K562 (cell line): ENCODE data around the gene MLLT11. TPM values are rescaled to one million over a fixed set of nuclear protein-coding genes. Genes with fewer than 3 reads are reported as not detected.

Experiments used
- ATAC-seq: fragments of 200-7000 bp; cut with Tn5 transposase; 3 replicates; pipeline ENCODE4 v1.9.1; 2020; ENCODE audit warnings: moderate library complexity
- BruUV-seq: library from RNA; stranded (reverse); fragments of 400-500 nt; replicated peaks from 2 replicates; lab custom pipeline; 2021; lab: Mats Ljungman, UMichigan
- CTCF ChIA-PET: fragments of 300-600 bp; formaldehyde crosslinking; extraction: SDS; loops from one replicate; lab custom pipeline; 2021; ENCODE audit warnings: low intra/inter-chr PET ratio; lab: Yijun Ruan, JAX
- POLR2A ChIA-PET: fragments of 300-600, 350-650 bp; sonication (Branson Sonifier 250); formaldehyde crosslinking; extraction: SDS; loops from one replicate; lab custom pipeline; 2021; ENCODE audit warnings: antibody characterized with exemption, inconsistent platforms; lab: Yijun Ruan, JAX
- DNase-seq, 4 experiments: peaks; one replicate each; pipeline versions ENCODE4 v3.0.0 to v3.0.0-alpha.2; 2011 to 2018; ENCODE audit warnings: low spot score in 3 of 4, mixed read lengths in 3 of 4; ENCODE audit errors: extremely low read depth in 1 of 4
- FAIRE-seq: peaks from 2 replicates; lab custom pipeline; 2011; peaks lifted over from hg19 to GRCh38; lab: Jason Lieb, UNC
- H2AFZ ChIP-seq: 2 replicates; pipeline ENCODE4 v1.6.0; 2011; ENCODE audit warnings: low read depth, low read length, control low read depth, inconsistent platforms
- H3K27ac ChIP-seq: fragments of 200-600 bp; 3 replicates; pipeline ENCODE4 v1.8.0; 2011; ENCODE audit warnings: low read depth, mild to moderate bottlenecking, control low read depth, inconsistent platforms, low read length, moderate library complexity, mixed read lengths; ENCODE audit errors: extremely low read depth
- H3K27me3 ChIP-seq, 2 experiments: fragments of 300-600 bp in 1 of 2; 2 replicates in 1 of 2; 3 replicates in 1 of 2; pipeline versions ENCODE4 v1.6.0 to v1.8.0; 2011; ENCODE audit warnings: inconsistent platforms in 2 of 2, low read length in 2 of 2, mild to moderate bottlenecking in 1 of 2, mixed read lengths in 1 of 2, moderate library complexity in 1 of 2; ENCODE audit not compliant: control insufficient read depth in 2 of 2, insufficient read depth in 2 of 2
- H3K36me3 ChIP-seq: fragments of 300-600 bp; 3 replicates; pipeline ENCODE4 v1.8.0; 2011; ENCODE audit warnings: mild to moderate bottlenecking, low read length, inconsistent platforms; ENCODE audit not compliant: control insufficient read depth, insufficient read depth
- H3K4me1 ChIP-seq, 2 experiments: fragments of 200-600 bp in 1 of 2; replicated peaks in 1 of 2; 2 replicates in 1 of 2; 3 replicates in 1 of 2; pipeline versions ENCODE4 v1.5.1 to v1.8.0; 2011; ENCODE audit warnings: inconsistent platforms in 2 of 2, low read length in 2 of 2, mild to moderate bottlenecking in 1 of 2, mixed read lengths in 1 of 2, moderate library complexity in 1 of 2; ENCODE audit not compliant: control insufficient read depth in 2 of 2, insufficient read depth in 2 of 2
- H3K4me2 ChIP-seq: 2 replicates; pipeline ENCODE4 v1.6.1; 2011; ENCODE audit warnings: low read length, control low read depth, inconsistent platforms, mixed read lengths; ENCODE audit not compliant: insufficient read depth
- H3K4me3 ChIP-seq: fragments of 200-600 bp; sonication (generic), shearing (Covaris generic); 2 replicates; pipeline ENCODE4 v1.5.1; 2016; ENCODE audit warnings: control low read depth, inconsistent platforms
- H3K79me2 ChIP-seq: fragments of 200-600 bp; 3 replicates; pipeline ENCODE4 v1.8.0; 2011; ENCODE audit warnings: low read length, inconsistent platforms; ENCODE audit not compliant: control insufficient read depth, insufficient read depth
- H3K9ac ChIP-seq, 2 experiments: 2 replicates each; pipeline versions ENCODE4 v1.6.0 to v1.6.1; 2011; ENCODE audit warnings: low read depth in 2 of 2, low read length in 2 of 2, control low read depth in 1 of 2, inconsistent platforms in 1 of 2, mild to moderate bottlenecking in 1 of 2, mixed read lengths in 1 of 2; ENCODE audit not compliant: insufficient read depth in 1 of 2
- H3K9me1 ChIP-seq: one replicate; pipeline ENCODE4 v1.6.0; 2011; ENCODE audit warnings: inconsistent platforms, mild to moderate bottlenecking, low read length, moderate library complexity; ENCODE audit not compliant: control insufficient read depth, insufficient read depth
- H3K9me3 ChIP-seq: replicated peaks from 2 replicates; pipeline ENCODE4 v1.5.1; 2011; ENCODE audit warnings: low read depth, low read length, inconsistent platforms; ENCODE audit not compliant: control insufficient read depth, insufficient read depth
- H4K20me1 ChIP-seq: replicated peaks from 2 replicates; pipeline ENCODE4 v1.6.1; 2011; ENCODE audit warnings: low read length, inconsistent platforms, mixed read lengths; ENCODE audit not compliant: control insufficient read depth, insufficient read depth
- FOSL1 ChIP-seq: fragments of 200-800 bp; sonication (Bioruptor generic); conservative IDR thresholded peaks from 2 replicates; pipeline ENCODE4 v1.6.1; 2016; ENCODE audit warnings: missing genetic modification characterization, missing compliant biosample characterization
- FUS ChIP-seq: fragments of 200-400 bp; formaldehyde crosslinking; optimal IDR thresholded peaks from 2 replicates; pipeline ENCODE3; 2017; ENCODE audit warnings: low read depth, low read length
- JUND ChIP-seq, 2 experiments: IDR thresholded peaks; 2 replicates in 1 of 2; 3 replicates in 1 of 2; pipeline ENCODE4 v1.6.1; 2011; ENCODE audit warnings: borderline replicate concordance in 2 of 2, low read depth in 2 of 2, low read length in 2 of 2, improper control_type of control experiment in 1 of 2, missing biosample characterization in 1 of 2, missing genetic modification characterization in 1 of 2, missing genetic modification reagents in 1 of 2
- RUNX1 ChIP-seq: sonication (generic); IDR thresholded peaks from 2 replicates; pipeline ENCODE4 v1.6.1; 2016; ENCODE audit warnings: antibody characterized with exemption, low read depth
- SMAD3 ChIP-seq: fragments of 450-650 bp; formaldehyde crosslinking; conservative IDR thresholded peaks from 2 replicates; pipeline ENCODE4 v1.4.0; 2020; ENCODE audit warnings: mild to moderate bottlenecking
- SMAD4 ChIP-seq: fragments of 250-450 bp; sonication (Bioruptor Pico); conservative IDR thresholded peaks from 2 replicates; pipeline ENCODE4 v1.8.0; 2021; ENCODE audit warnings: inconsistent platforms, mild to moderate bottlenecking, moderate library complexity
- SMARCA5 ChIP-seq: fragments of 450-650 bp; IDR thresholded peaks from 2 replicates; pipeline ENCODE4 v1.6.1; 2016
- SOX6 ChIP-seq: fragments of 450-650 bp; IDR thresholded peaks from 2 replicates; pipeline ENCODE4 v1.6.1; 2014; ENCODE audit warnings: mild to moderate bottlenecking
- SRSF1 ChIP-seq: fragments of 200-400 bp; formaldehyde crosslinking; IDR thresholded peaks from 2 replicates; pipeline ENCODE4 v1.6.1; 2017; ENCODE audit warnings: mild to moderate bottlenecking, low read depth, low read length, moderate library complexity
- XRCC5 ChIP-seq: fragments of 200-400 bp; formaldehyde crosslinking; IDR thresholded peaks from 2 replicates; pipeline ENCODE4 v1.6.1; 2017; ENCODE audit warnings: low read depth, mild to moderate bottlenecking, low read length
- ZNF24 ChIP-seq: fragments of 450-650 bp; IDR thresholded peaks from 2 replicates; pipeline ENCODE4 v1.6.1; 2016
- WGBS: fragments of 100-300 bp; shearing (Covaris generic); methylation state at CpG from one replicate; pipeline ENCODE4 v1.1.6; 2016; ENCODE audit warnings: low coverage, mixed read lengths; ENCODE audit not compliant: insufficient coverage; ENCODE audit errors: missing lambda C conversion rate; 5-methylcytosine and 5-hydroxymethylcytosine counted together
- in situ Hi-C: fragments of 300-500 bp; cut with MboI; formaldehyde crosslinking; loops from 4 replicates; pipeline ENCODE4 v1.15.0; 2018; ENCODE audit warnings: inconsistent platforms, mixed read lengths
- intact Hi-C: fragments of 100-400 bp; cut with micrococcal nuclease; formaldehyde crosslinking; loops from 2 replicates; pipeline ENCODE4 v1.14.2; 2022
- polyA plus RNA-seq, 8 experiments: library from polyadenylated mRNA; depleted of rRNA in 4 of 8; stranded (reverse) in 5 of 8; unstranded in 3 of 8; fragments of >200 nt; fragmentation: Nextera tagmentation in 2 of 8; fragmentation: Illumina TruSeq in 1 of 8; extraction: Ambion mirVana in 2 of 8; extraction: Trizol in 1 of 8; gene quantifications; 2 replicates each; pipeline versions ENCODE4 v1.2.1 to v1.2.3, GENCODE V29; 2011 to 2014; ENCODE audit warnings: inconsistent platforms in 1 of 8, missing spikeins in 1 of 8
- total RNA-seq, 7 experiments: library from RNA; depleted of rRNA in 6 of 7; stranded (reverse); fragments of >200 nt in 6 of 7; fragmentation: Illumina TruSeq in 2 of 7; extraction: Trizol in 2 of 7; gene quantifications; 2 replicates each; pipeline versions ENCODE4 v1.2.1 to v1.2.3, GENCODE V29; 2011 to 2021; ENCODE audit warnings: low replicate concordance in 1 of 7
- TF ChIP-seq, protein P1 (sequence below), 2 experiments: IDR thresholded peaks in 1 of 2; conservative IDR thresholded peaks in 1 of 2; 2 replicates each; pipeline ENCODE4 v1.6.1; 2016; ENCODE audit warnings: low read depth in 2 of 2, mild to moderate bottlenecking in 1 of 2, missing compliant biosample characterization in 1 of 2, missing genetic modification characterization in 1 of 2, moderate library complexity in 1 of 2
- TF ChIP-seq, protein P2 (sequence below), 2 experiments: fragments of 450-650 bp in 1 of 2; sonication (generic) in 1 of 2; formaldehyde crosslinking in 1 of 2; IDR thresholded peaks in 1 of 2; conservative IDR thresholded peaks in 1 of 2; 2 replicates each; pipeline versions ENCODE4 v1.6.1 to v1.8.1; 2016 to 2023; ENCODE audit warnings: mild to moderate bottlenecking in 2 of 2, moderate library complexity in 2 of 2, inconsistent platforms in 1 of 2, missing genetic modification reagents in 1 of 2

The MLLT11 gene
- total and polyA plus RNA-seq, 9 of the 15 experiments (the other 6 are each of a cell fraction or from before 2014, with no cell fraction given), result 12.1 to 91.0 (median 22.0) TPM

DNA sequence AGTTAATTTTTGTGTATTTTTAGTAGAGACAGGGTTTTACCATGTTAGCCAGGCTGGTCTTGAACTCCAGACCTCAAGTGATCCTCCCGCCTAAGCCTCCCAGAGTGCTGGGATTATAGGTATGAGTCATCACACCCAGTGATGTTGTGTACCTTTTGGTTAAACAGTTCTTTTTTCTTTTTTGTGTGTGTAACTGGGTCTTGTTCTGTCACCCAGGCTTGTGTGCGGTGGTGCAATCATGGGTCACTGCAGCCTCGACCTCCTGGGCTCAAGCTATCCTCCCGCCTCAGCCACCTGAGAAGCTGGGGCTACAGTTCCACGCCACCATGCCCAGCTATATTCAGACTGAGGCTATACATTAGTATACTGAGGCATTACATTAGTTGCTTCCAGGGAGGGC, 48.1 kb downstream of the MLLT11 start:
- Histone ChIP-seq H3K9me3 (no peaks in the 10 kb centered on the region), H4K20me1 (no peaks in the 10 kb centered on the region), H3K27ac (no peak overlapping the region), H3K4me3 (no peak overlapping the region), H2AFZ (no peak overlapping the region), H3K36me3 (no peaks in the 10 kb centered on the region)
- peak; percentile 35; the same call in 1 of the 3 replicates for ATAC-seq
- intact Hi-C loops (no loop called here), in situ Hi-C loops (no loop called here)
- POLR2A ChIA-PET, result interaction anchor here (2.3 kb wide), 1 partner anchor 12 kb away, joined by 8 read pairs; no protein-coding TSS in a partner anchor
- CTCF ChIA-PET, result no interaction called here
- DNase-seq, result peak in 1 of 4 experiments; percentile 15
- TF ChIP-seq SMAD3 (CRISPR knock-in tag) (no peak), SRSF1 (no peak), FUS (no peak), SMAD4 (no peak), ZNF24 (no peak), SOX6 (no peak), JUND (IDR thresholded peaks at IDR 0.05; ENCODE audit: borderline replicate concordance, low read depth, low read length) (peak; percentile 59), JUND (tag; IDR thresholded peaks at IDR 0.05; ENCODE audit: borderline replicate concordance, low read depth, low read length) (peak; percentile 45; the same call in 1 of the 3 replicates), XRCC5 (no peak), FOSL1 (tag) (peak; percentile 38), SMARCA5 (no peak), RUNX1 (no peak)
- TF ChIP-seq, protein P1, sequence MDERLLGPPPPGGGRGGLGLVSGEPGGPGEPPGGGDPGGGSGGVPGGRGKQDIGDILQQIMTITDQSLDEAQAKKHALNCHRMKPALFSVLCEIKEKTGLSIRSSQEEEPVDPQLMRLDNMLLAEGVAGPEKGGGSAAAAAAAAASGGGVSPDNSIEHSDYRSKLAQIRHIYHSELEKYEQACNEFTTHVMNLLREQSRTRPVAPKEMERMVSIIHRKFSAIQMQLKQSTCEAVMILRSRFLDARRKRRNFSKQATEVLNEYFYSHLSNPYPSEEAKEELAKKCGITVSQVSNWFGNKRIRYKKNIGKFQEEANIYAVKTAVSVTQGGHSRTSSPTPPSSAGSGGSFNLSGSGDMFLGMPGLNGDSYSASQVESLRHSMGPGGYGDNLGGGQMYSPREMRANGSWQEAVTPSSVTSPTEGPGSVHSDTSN (CRISPR knock-in tag; IDR thresholded peaks at IDR 0.05; ENCODE audit: low read depth), result no peak
- TF ChIP-seq, protein P1 (tag; conservative IDR thresholded peaks at IDR 0.05; ENCODE audit: low read depth), result no peak
- TF ChIP-seq, protein P2, sequence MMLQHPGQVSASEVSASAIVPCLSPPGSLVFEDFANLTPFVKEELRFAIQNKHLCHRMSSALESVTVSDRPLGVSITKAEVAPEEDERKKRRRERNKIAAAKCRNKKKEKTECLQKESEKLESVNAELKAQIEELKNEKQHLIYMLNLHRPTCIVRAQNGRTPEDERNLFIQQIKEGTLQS (IDR thresholded peaks at IDR 0.05), result peak; percentile 84
- TF ChIP-seq, protein P2 (CRISPR knock-in tag; conservative IDR thresholded peaks at IDR 0.05), result no peak
- TF ChIP-seq, all 486 proteins: peak for 3
- no peak overlapping the region for H3K9ac ChIP-seq
- no peaks in the 10 kb centered on the region for H3K9me1 ChIP-seq
- H3K27me3 ChIP-seq, result no peaks in the 10 kb centered on the region
- no peak for FAIRE-seq
- 61% methylated on average over 5 of the region's 5 CpGs for WGBS
- BruUV-seq, result no TSS peak
- no peaks in the 10 kb centered on the region for H3K4me1 ChIP-seq
- H3K4me2 ChIP-seq, result no peak overlapping the region
- H3K79me2 ChIP-seq, result no peaks in the 10 kb centered on the region
